GM21723 (cell line): ENCODE results near the gene ZNF764.
A peak's percentile ranks its signal among the peaks of the same experiment; 100 is the strongest.
"Not testable (repeated sequence)": the region's sequence is repeated elsewhere in the genome, so short reads cannot be mapped to it uniquely, and the experiment has no call there.

Experiments used
- ATAC-seq: cut with Tn5 transposase; IDR thresholded peaks from one replicate; pipeline ENCODE4 v1.9.1; 2021; ENCODE audit warnings: mild to moderate bottlenecking, moderate library complexity; ENCODE audit not compliant: unreplicated experiment

ZNF764 gene

GRCh38 chr16:30551781-30552180, 6.4 kb downstream of the ZNF764 start:
- no peak for ATAC-seq

DNA sequence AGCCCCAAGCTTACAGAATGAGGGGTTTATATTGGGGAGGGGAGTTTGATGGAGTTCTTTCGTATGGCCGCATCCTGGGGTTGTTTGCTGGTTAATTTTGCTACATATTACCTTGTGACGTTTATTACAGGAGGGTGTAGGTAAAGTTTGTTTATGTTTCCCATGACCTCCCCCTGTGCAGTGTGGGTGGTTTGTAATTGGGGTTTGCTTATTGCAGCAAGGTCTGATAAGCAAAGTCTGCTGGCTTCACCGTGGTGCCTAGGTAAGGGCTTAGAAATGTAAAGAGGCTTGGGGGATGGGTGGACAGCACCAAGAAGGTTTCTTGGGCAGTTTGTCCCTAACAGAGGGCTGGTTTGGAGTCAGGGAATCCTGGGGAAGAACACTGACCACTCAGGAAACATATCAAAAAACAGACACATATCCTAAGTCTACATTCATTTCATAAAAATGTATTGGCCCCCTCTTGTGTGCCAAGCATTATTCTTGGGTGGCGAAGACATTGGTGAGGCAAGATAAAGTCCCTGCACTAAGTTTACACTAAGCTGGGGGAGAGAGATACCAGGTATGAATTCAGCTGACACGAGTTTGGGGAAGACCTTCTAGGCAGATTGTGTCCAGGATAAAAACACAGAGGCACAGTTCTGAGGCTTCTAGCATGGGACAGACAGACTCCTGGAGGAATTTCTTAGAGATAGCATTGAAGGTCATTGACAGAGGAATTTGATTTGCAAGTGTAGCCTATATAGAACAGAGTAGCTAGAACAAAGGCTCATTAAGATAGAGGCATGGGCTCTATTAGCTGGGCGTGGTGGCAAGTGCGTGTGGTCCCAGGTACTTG, 9.5 kb downstream of the ZNF764 start:
- ATAC-seq, result no peak

GRCh38 chr16:30546115-30546514, 12.1 kb downstream of the ZNF764 start:
- ATAC-seq, result no peak

DNA sequence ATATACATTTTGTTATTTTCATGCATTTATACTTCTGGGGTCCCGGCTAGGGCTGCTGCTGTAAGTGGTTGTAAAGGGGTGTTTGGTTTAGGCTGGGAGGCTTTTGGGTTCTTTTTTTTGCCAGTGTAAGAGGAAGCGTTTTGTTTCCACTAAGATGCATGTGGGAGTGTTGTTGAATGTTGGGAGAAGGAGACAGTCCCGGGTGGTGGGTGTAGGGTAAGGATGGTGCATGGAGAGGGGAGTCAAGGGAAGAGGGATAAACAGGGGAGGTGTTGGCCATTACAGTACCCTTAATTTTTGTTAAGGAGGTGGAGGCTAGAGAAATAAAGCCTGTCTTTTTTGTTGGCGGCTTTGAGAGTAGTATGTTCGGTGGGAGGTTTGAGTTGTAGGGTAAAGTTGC, 15.1 kb downstream of the ZNF764 start:
- no peak for ATAC-seq

GRCh38 chr16:30541502-30542329, 16.5 kb downstream of the ZNF764 start:
- ATAC-seq, result no peak

DNA sequence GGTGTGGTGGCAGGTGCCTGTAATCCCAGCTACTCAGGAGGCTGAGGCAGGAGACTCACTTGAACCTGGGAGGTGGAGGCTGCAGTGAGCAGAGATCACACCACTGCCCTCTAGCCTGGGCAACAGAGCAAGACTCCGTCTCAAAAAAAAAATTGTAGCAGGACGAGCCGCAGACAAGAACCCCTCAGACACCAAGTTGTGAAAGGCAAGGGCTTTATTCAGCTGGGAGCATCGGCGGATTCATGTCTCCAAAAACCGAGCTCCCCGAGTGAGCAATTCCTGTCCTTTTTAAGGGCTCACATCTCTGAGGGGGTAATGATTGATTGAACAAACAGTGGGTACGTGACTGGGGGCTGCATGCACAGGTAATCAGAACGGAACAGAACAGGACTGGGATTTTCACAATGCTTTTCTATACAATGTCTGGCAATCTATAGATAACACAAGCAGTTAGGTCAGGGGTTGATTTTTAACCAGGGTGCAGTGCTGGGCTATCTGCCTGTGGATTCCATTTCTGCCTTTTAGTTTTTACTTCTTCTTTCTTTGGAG, 17.2 kb downstream of the ZNF764 start:
- ATAC-seq, result not testable (repeated sequence)

GRCh38 chr16:30539986-30540526, 18.1 kb downstream of the ZNF764 start:
- ATAC-seq, result not testable (repeated sequence)

GRCh38 chr16:30539000-30539964, 18.9 kb downstream of the ZNF764 start:
- no peak for ATAC-seq

- not testable (repeated sequence) for ATAC-seq
These were observed 21.7 kb downstream of the ZNF764 start for GRCh38 chr16:30536391-30537024.

GRCh38 chr16:30535777-30536190, 22.4 kb downstream of the ZNF764 start:
- ATAC-seq, result peak; percentile 61

DNA sequence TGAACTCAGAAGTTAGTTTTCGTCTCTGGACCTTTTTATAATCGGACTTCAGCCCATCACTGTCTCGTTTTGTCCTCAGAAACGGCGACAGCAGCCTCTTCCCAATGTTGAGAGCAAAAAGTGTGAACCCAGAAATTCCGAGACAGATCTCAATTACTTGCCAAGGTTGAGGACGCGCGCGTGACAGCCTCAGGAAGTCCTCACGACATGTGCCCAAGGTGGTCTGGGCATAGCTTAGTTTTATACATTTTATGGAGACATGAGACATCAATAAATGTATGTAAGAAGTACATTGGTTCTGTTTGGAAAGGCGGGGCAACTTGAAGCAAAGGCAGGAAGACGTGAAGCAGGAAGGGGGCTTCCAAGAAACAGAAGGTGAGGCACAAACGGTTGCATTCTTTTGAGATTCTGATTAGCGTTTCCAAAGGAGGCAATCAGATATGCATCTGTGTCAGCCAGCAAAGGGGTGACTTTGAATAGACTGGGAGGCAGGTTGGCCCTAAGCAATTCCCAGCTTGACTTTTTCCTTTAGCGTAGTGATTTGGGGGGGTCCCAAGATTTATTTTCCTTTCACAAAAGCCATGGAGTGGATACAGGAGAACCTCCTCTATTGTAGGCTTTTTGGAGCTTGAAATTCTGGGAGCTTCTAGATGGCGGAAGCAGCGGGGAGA, 22.9 kb downstream of the ZNF764 start:
- peak; percentile 8 for ATAC-seq

GRCh38 chr16:30534368-30535105, 23.6 kb downstream of the ZNF764 start, which contains the start of gene ZNF747:
Gene ZNF747 (minus strand): TSS chr16:30534858. CDS start chr16:30534679, 179 bp downstream.
- peak; percentile 60 for ATAC-seq

DNA sequence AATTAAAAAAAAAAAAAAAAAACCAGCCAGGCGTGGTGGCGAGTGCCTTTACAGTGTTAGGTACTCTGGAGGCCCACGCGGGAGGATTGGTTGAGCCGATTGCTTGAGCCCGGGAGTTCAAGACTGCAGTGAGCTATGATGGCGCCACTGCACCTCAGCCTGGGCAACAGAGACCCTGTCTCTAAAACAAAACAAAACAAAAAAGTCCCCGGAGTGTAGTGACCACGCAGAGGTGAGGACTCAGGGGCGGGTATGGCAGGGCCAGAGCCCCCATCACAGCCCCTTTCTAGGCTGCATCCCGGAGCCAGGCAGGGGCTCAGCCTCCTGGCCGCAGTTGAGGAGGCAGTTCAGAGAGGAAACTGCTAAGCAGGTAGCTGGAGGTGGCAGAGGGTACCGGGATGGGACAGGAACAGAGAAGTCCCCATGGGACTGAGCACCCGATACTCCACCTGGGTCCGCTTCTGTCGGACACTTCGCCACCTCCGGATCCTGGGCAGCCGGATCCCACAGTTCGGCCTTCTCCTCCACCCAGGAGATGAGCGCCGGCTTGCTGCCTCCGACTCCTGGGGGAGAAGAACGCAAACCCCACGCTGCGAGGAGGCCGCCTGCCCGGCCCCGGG, 24.3 kb downstream of the ZNF764 start:
- ATAC-seq, result peak; percentile 17

GRCh38 chr16:30533146-30533522, 25.0 kb downstream of the ZNF764 start:
- ATAC-seq, result no peak

GRCh38 chr16:30532285-30533145, 25.7 kb downstream of the ZNF764 start:
- ATAC-seq, result no peak

- ATAC-seq, result no peak
These were observed 27.8 kb downstream of the ZNF764 start for GRCh38 chr16:30530163-30531037.
